IgD-negative memory B cell (primary cell): Measurements from ENCODE around the gene CUL1. TPM values are rescaled to one million over a fixed set of nuclear protein-coding genes. Genes with fewer than 3 reads are reported as not detected.
A peak's percentile ranks its signal among the peaks of the same experiment; 100 is the strongest.

Experiments
- H3K27ac Mint-ChIP-seq, 3 donors: one replicate each; pipeline ENCODE4 v1.8.0; 2020 to 2022; ENCODE audit warnings: mild to moderate bottlenecking in 3 of 3, mixed read lengths in 3 of 3, moderate library complexity in 1 of 3
- H3K27me3 Mint-ChIP-seq: one replicate; pipeline ENCODE4 v1.8.0; 2021; ENCODE audit warnings: mixed read lengths
- H3K36me3 Mint-ChIP-seq: one replicate; pipeline ENCODE4 v1.8.0; 2020; ENCODE audit warnings: mild to moderate bottlenecking, mixed read lengths
- H3K4me1 Mint-ChIP-seq, 3 donors: one replicate each; pipeline ENCODE4 v1.8.0; 2020 to 2022; ENCODE audit warnings: mixed read lengths in 3 of 3, mild to moderate bottlenecking in 1 of 3
- H3K4me3 Mint-ChIP-seq, 4 donors: one replicate each; pipeline ENCODE4 v1.8.0; 2020 to 2022; ENCODE audit warnings: mild to moderate bottlenecking in 4 of 4, mixed read lengths in 4 of 4, moderate library complexity in 3 of 4
- H3K9me3 Mint-ChIP-seq, 3 donors: one replicate each; pipeline ENCODE4 v1.8.0; 2020 to 2021; ENCODE audit warnings: mixed read lengths in 3 of 3, mild to moderate bottlenecking in 1 of 3
- polyA plus RNA-seq: library from polyadenylated mRNA; unstranded; fragments of 300-500 nt; fragmentation: Illumina TruSeq; gene quantifications from one replicate; pipeline ENCODE4 v1.2.3, GENCODE V29; 2021

Gene CUL1
- polyA plus RNA-seq, 1 donor from 2014 or later: 54.5 TPM

GRCh38 chr7:148720472-148720871 lies 21.8 kb downstream of the CUL1 start:
- peak overlapping the region in 2 of 4 donors; percentile 35 to 39 for H3K4me3 Mint-ChIP-seq
- peaks cover 5% of the 10 kb centered on the region for H3K36me3 Mint-ChIP-seq
- H3K4me1 Mint-ChIP-seq: peaks cover 56 to 84% (median 75%) of the 10 kb centered on the region in 3 donors
- no peaks in the 10 kb centered on the region for H3K9me3 Mint-ChIP-seq
- no peaks in the 10 kb centered on the region for H3K27me3 Mint-ChIP-seq
- peak overlapping the region in 1 of 3 donors; percentile 12 for H3K27ac Mint-ChIP-seq

DNA sequence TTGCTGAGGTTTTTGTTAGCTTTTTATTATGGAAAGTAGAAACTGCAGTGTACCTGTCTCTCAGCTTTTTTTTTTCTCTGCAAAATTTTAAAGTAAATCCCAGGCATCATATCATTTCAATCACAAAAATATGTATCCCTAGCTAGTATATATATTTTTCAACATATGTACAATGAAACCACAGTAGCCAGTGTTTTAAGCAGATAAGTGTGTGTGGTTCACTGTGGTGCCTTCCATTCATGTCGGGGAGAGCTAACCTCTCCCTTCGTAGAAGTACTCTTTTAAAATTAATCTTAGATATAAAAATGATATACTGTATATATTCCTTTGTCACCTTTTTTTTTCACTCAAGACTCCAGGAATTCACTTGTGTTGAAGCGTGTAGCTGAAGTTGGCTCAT lies 22.7 kb downstream of the CUL1 start:
- H3K4me1 Mint-ChIP-seq: peaks cover 60 to 86% (median 78%) of the 10 kb centered on the region in 3 donors
- H3K9me3 Mint-ChIP-seq: no peaks in the 10 kb centered on the region
- H3K36me3 Mint-ChIP-seq: peaks cover 5% of the 10 kb centered on the region
- H3K27ac Mint-ChIP-seq: no peak overlapping the region
- H3K27me3 Mint-ChIP-seq: no peaks in the 10 kb centered on the region
- H3K4me3 Mint-ChIP-seq: no peak overlapping the region

DNA sequence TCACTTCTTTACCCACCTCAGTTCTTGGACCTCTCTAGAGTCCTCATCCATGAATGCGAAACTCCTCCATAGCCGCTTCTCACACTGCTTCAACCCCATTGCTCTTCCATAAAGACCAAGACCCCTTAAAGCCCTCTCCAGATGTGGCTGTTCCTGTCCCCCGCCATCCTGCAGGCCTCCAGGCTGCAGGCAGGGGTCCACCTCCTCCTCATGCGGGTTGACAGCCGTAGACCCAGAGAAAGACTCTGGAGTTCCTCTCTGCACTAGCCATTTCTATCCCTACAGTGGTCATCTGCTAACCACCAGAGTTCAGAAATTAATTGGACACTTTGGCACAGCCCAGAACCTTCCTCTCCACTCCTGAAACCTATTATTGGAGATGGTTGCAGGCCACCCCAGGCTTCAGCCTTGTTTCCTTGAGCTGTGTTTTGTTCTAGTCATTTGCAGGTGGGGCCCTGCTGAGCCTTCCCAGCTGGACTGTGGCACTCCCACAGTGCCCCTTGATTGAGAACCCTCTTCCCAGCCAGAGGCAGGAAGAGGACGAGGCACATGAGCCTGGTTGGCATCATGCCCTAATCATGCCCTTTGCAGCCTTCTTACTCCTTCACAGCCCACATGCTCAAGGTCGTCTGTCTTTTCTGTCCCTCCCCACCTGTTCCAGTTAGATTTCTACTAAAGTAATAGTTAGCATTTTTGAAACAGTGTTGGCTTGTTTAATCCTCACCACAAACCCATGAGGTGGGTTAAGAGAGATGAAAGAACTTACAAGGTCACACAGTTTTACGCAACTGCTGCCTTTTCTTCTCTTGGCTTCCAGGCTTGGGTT lies 23.9 kb downstream of the CUL1 start:
- no peaks in the 10 kb centered on the region for H3K9me3 Mint-ChIP-seq

GRCh38 chr7:148723166-148723559 lies 24.5 kb downstream of the CUL1 start:
- H3K4me3 Mint-ChIP-seq: peak overlapping the region in 1 of 4 donors; percentile 17
- no peak overlapping the region for H3K27ac Mint-ChIP-seq
- H3K9me3 Mint-ChIP-seq: no peaks in the 10 kb centered on the region
- H3K36me3 Mint-ChIP-seq: no peaks in the 10 kb centered on the region
- peaks cover 66 to 81% (median 80%) of the 10 kb centered on the region in 3 donors for H3K4me1 Mint-ChIP-seq
- no peaks in the 10 kb centered on the region for H3K27me3 Mint-ChIP-seq

More for the DNA sequence above, 23.9 kb downstream of the CUL1 start:
- peaks cover 1% of the 10 kb centered on the region for H3K36me3 Mint-ChIP-seq
- peaks cover 63 to 81% (median 78%) of the 10 kb centered on the region in 3 donors for H3K4me1 Mint-ChIP-seq
- H3K27ac Mint-ChIP-seq: peak overlapping the region in 2 of 3 donors; percentile 10 to 35
- no peaks in the 10 kb centered on the region for H3K27me3 Mint-ChIP-seq
- peak overlapping the region in 1 of 4 donors; percentile 61 for H3K4me3 Mint-ChIP-seq

DNA sequence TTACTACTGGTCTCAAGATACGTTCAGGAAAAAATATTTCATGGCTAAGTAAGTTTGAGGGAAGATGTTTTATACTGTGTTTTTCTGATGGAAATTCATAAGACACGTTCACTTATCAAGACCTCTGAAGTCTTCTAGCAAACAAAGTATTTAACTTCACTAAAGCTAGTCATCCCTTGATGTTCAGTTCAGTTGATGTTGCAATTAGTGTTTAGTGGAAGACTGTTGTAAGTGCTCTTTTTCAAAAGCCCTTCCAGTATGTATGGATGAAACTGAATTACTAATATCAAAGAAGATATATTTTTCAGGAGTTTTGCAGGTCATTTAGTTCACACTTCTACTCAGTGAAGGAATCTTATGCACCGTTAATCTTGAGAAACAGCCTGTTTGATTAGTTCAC lies 25.1 kb downstream of the CUL1 start:
- Mint-ChIP-seq H3K36me3 (no peaks in the 10 kb centered on the region), H3K27ac (peak overlapping the region in 1 of 3 donors; percentile 51), H3K4me1 (peaks cover 63 to 78% (median 74%) of the 10 kb centered on the region in 3 donors), H3K9me3 (no peaks in the 10 kb centered on the region), H3K4me3 (no peak overlapping the region), H3K27me3 (no peaks in the 10 kb centered on the region)

DNA sequence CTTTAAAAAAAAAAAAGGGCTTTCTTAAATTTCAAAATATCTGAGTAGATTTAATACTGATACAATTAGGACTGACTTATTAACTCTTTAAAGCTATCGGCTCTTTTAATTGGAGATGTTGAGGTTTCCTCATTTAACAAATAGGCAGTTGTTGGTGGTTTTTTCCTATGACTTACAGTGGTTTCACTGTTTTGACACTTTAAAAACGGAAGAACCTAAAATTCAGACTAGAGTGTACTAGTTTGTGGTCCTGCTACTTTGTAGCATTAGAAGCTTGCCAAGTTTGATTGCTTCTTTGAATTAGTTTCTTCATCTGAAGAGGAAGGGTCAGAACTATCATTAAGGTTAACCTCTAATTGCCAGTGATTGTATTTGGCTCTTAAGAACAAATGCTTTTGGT lies 27.7 kb downstream of the CUL1 start:
- Mint-ChIP-seq H3K4me1 (peaks cover 53 to 59% (median 56%) of the 10 kb centered on the region in 3 donors), H3K36me3 (peaks cover 2% of the 10 kb centered on the region), H3K4me3 (peak overlapping the region in 1 of 4 donors; percentile 34)

GRCh38 chr7:148727501-148728278 lies 29.0 kb downstream of the CUL1 start:
- H3K4me1 Mint-ChIP-seq: peaks cover 43 to 50% (median 48%) of the 10 kb centered on the region in 3 donors
- no peaks in the 10 kb centered on the region for H3K27me3 Mint-ChIP-seq
- H3K36me3 Mint-ChIP-seq: peaks cover 3% of the 10 kb centered on the region
- no peaks in the 10 kb centered on the region for H3K9me3 Mint-ChIP-seq
- peak overlapping the region in 1 of 3 donors; percentile 25 for H3K27ac Mint-ChIP-seq
- no peak overlapping the region for H3K4me3 Mint-ChIP-seq

More for the DNA sequence above, 27.7 kb downstream of the CUL1 start:
- Mint-ChIP-seq H3K9me3 (no peaks in the 10 kb centered on the region), H3K27ac (no peak overlapping the region), H3K27me3 (no peaks in the 10 kb centered on the region)

DNA sequence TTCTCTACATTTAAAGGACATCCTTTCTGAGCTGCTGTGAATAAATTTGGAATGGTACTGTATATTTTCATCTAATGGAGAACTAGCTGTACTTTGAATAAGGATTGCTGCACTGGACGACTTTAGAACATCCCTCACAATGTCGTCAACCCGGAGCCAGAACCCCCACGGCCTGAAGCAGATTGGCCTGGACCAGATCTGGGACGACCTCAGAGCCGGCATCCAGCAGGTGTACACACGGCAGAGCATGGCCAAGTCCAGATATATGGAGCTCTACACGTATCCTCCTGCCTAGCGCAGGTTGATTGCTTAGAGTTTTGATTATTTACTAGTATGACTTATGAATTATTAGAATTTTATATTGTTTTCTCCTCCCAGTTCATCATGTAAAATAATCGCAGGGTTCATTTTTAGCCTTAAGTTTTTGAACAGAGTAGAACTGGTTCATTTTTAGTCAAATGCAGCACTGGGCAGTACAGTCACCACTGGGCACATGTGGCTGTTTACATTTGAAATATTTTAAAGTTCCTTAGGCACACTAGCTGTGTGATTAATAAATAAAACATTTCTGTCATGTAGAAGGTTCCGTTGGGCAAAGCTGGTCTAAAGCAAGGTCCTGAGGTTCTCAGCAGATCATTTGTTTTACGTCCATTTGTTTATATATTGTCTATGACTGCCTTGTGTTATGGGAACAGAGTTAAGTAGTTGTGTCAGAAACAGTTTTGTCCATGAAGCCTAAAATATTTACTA lies 31.5 kb downstream of the CUL1 start:
- Mint-ChIP-seq H3K27ac (no peak overlapping the region), H3K4me1 (peaks cover 24 to 34% (median 29%) of the 10 kb centered on the region in 3 donors), H3K4me3 (peak overlapping the region in 1 of 4 donors; percentile 42), H3K36me3 (peaks cover 6% of the 10 kb centered on the region), H3K27me3 (no peaks in the 10 kb centered on the region), H3K9me3 (no peaks in the 10 kb centered on the region)

- Mint-ChIP-seq H3K36me3 (peaks cover 9% of the 10 kb centered on the region), H3K27ac (no peak overlapping the region), H3K27me3 (no peaks in the 10 kb centered on the region), H3K4me3 (no peak overlapping the region), H3K4me1 (peaks cover 7 to 13% (median 13%) of the 10 kb centered on the region in 3 donors), H3K9me3 (no peaks in the 10 kb centered on the region)
Measured at GRCh38 chr7:148732862-148733261, 34.2 kb downstream of the CUL1 start.

GRCh38 chr7:148733496-148733895 lies 34.8 kb downstream of the CUL1 start:
- Mint-ChIP-seq H3K27ac (no peak overlapping the region), H3K27me3 (no peaks in the 10 kb centered on the region), H3K36me3 (peaks cover 12% of the 10 kb centered on the region), H3K4me1 (peaks cover under 1 to 9% (median 8%) of the 10 kb centered on the region in 3 donors), H3K4me3 (no peak overlapping the region), H3K9me3 (no peaks in the 10 kb centered on the region)

DNA sequence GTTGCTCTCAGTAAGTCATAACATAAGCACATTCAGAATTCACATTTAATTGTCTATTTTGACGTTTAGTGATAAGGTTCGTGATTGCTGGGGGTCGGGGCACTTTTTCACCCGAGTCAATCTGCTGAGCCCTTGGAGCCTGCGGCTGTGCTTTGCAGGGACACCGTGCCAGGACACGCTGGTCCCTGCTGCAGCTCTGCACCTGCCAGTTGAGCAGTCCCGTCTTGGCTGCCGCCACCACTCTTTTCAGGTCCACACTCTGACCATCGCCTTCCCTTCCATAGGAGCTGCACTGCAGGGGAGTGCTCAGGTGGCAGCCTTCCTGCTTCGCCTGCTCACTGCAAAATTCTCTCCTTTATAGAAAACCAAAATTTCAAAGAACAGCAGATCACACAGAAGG lies 36.4 kb downstream of the CUL1 start:
- Mint-ChIP-seq H3K4me1 (peaks cover 0 to 7% (median 5%) of the 10 kb centered on the region in 3 donors), H3K27ac (no peak overlapping the region), H3K36me3 (peaks cover 13% of the 10 kb centered on the region), H3K9me3 (no peaks in the 10 kb centered on the region), H3K27me3 (no peaks in the 10 kb centered on the region), H3K4me3 (no peak overlapping the region)

DNA sequence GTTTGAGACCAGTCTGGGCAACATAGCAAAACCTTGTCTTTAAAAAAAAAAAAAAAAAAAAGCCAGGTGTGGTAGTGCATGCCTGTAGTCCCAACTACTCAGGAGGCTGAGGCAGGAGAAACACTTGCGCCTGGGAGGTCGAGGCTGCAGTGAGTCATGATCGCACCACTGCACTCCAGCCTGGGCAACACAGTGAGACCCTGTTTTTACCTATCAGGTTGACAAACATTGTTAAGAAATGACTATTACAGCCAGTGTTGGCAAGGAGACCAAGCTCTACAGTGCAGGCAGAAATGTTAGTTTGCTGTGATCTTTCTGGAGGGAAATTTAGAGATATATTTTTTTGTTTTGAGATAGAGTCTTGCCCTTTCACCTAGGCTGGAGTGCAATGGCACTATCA lies 37.3 kb downstream of the CUL1 start:
- Mint-ChIP-seq H3K9me3 (no peaks in the 10 kb centered on the region), H3K4me3 (no peak overlapping the region), H3K4me1 (peaks cover 0 to 7% (median 5%) of the 10 kb centered on the region in 3 donors), H3K27ac (no peak overlapping the region), H3K27me3 (no peaks in the 10 kb centered on the region), H3K36me3 (peaks cover 13% of the 10 kb centered on the region)

- no peaks in the 10 kb centered on the region for H3K9me3 Mint-ChIP-seq
- peaks cover 22% of the 10 kb centered on the region for H3K36me3 Mint-ChIP-seq
- H3K4me1 Mint-ChIP-seq: peaks cover 0 to 4% (median 0%) of the 10 kb centered on the region in 3 donors
Measured at GRCh38 chr7:148738737-148739535, 40.2 kb downstream of the CUL1 start.

GRCh38 chr7:148746135-148746534 lies 47.4 kb downstream of the CUL1 start:
- no peak overlapping the region for H3K4me3 Mint-ChIP-seq
- H3K27me3 Mint-ChIP-seq: no peaks in the 10 kb centered on the region
- peaks cover 4 to 12% (median 6%) of the 10 kb centered on the region in 3 donors for H3K4me1 Mint-ChIP-seq
- H3K27ac Mint-ChIP-seq: peak overlapping the region in 1 of 3 donors; percentile 39
- peaks cover 0 to 2% (median 0%) of the 10 kb centered on the region in 3 donors for H3K9me3 Mint-ChIP-seq
- H3K36me3 Mint-ChIP-seq: peaks cover 19% of the 10 kb centered on the region

More at GRCh38 chr7:148738737-148739535, 40.2 kb downstream of the CUL1 start:
- no peaks in the 10 kb centered on the region for H3K27me3 Mint-ChIP-seq
- H3K27ac Mint-ChIP-seq: no peak overlapping the region
- H3K4me3 Mint-ChIP-seq: no peak overlapping the region
